Stimulated activated CD8-positive, alpha-beta memory T cell treated with anti-CD3 and anti-CD28 coated beads, Interleukin-7, amount 100 ng/mL, for 24 hours (primary cell): Measurements from ENCODE around the gene METTL1.

Experiments used
- DNase-seq: peaks from one replicate; pipeline ENCODE4 v3.0.0-alpha.2; 2020; ENCODE audit warnings: low read depth

The METTL1 gene

GRCh38 chr12:57737467-57738460, 34.1 kb downstream of the METTL1 start:
- no peak for DNase-seq

GRCh38 chr12:57736741-57737466, 35.0 kb downstream of the METTL1 start:
- DNase-seq, result no peak

GRCh38 chr12:57735952-57736740, 35.8 kb downstream of the METTL1 start:
- no peak for DNase-seq

- no peak for DNase-seq
Measured at GRCh38 chr12:57735198-57735855, 36.6 kb downstream of the METTL1 start.

GRCh38 chr12:57734591-57734990, 37.3 kb downstream of the METTL1 start:
- no peak for DNase-seq

- DNase-seq, result no peak
Measured at GRCh38 chr12:57733928-57734327, 38.0 kb downstream of the METTL1 start.

- no peak for DNase-seq
Measured at GRCh38 chr12:57732726-57733593, 38.9 kb downstream of the METTL1 start.

- DNase-seq, result no peak
Measured at GRCh38 chr12:57732270-57732669, 39.6 kb downstream of the METTL1 start.

GRCh38 chr12:57731411-57732080, 40.4 kb downstream of the METTL1 start:
- DNase-seq, result no peak

GRCh38 chr12:57730336-57731067, 41.4 kb downstream of the METTL1 start:
- DNase-seq, result no peak

- DNase-seq, result no peak
Measured at GRCh38 chr12:57729321-57729844, 42.5 kb downstream of the METTL1 start.

GRCh38 chr12:57727758-57728395, 44.0 kb downstream of the METTL1 start:
- no peak for DNase-seq

- DNase-seq, result no peak
Measured at GRCh38 chr12:57726884-57727757, 44.8 kb downstream of the METTL1 start.

- DNase-seq, result no peak
Measured at GRCh38 chr12:57726151-57726883, 45.6 kb downstream of the METTL1 start.

GRCh38 chr12:57725851-57726150, 46.1 kb downstream of the METTL1 start:
- DNase-seq, result no peak

- no peak for DNase-seq
Measured at GRCh38 chr12:57724936-57725740, 46.8 kb downstream of the METTL1 start.
